Coronary artery (tissue), 2 donors: ENCODE results near the gene TGFB1.
A peak's percentile ranks its signal among the peaks of the same experiment; 100 is the strongest.
"Not testable (repeated sequence)": the region's sequence is repeated elsewhere in the genome, so short reads cannot be mapped to it uniquely, and the experiment has no call there.

Source experiments
- DNase-seq: peaks from one replicate; pipeline ENCODE4 v3.0.0-alpha.2; 2017; ENCODE audit warnings: low spot score
- H3K27ac ChIP-seq, 2 donors: fragments of 200-600 bp; sonication (generic); one replicate each; pipeline ENCODE4 v1.5.1; 2016 to 2019
- H3K4me3 ChIP-seq: fragments of 200-600 bp; sonication (generic); 2 replicates; pipeline ENCODE4 v1.5.1; 2016; ENCODE audit warnings: mild to moderate bottlenecking, moderate library complexity
- TF ChIP-seq, protein P1 (sequence below): fragments of 200-600 bp; sonication (generic); IDR thresholded peaks from one replicate; pipeline ENCODE4 v1.5.1; 2019; ENCODE audit warnings: antibody characterized with exemption

The TGFB1 gene

DNA sequence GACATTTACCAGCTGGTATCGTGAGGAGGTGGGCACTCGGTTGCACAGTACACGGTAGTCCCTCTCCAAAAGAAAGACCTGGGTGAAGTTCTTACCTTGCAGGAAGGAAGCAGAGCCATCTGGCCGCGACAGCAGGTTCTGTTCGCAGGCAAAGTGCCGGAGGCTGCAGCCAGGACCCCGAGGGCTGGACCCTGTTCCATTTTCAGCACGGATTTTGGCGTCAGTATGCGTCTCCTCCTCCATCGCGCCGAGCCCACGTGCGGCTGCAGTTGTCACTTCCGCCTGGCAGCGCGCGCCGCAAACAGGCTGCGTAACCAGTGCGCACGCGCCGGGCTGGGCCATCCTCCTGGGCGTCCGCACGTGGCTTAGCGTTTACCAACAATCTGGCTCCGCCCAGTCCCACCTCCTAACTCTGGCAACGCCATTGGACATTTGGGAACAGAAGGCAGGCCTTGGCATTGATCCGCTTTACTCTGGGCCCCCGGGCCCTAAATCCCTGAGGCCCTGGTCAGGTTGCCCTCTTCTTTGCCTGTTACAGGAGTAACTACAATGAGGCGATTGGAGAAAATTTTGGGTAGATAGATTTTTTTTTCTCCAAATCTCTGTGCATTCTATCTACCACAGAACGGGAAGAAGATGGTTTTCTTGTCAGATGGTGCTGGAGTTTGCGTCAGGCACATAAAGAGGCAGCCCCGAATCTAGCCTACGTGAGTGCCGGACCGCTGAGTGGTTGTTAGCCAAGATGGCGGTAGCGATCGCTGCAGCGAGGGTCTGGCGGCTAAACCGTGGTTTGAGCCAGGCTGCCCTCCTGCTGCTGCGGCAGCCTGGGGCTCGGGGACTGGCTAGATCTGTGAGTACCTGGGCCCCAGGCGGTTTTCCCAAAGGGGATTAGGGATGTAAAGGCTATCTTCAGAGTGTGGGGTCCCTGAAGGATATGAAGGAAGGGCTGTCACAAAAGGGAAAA is 43.6 kb upstream of the TGFB1 start, which contains the start of the genes BCKDHA and EXOSC5:
TSS of gene BCKDHA (plus strand) at position 733 of the 964 bp plus-strand sequence. CDS start at position 743, 10 bp downstream.
TSS of gene EXOSC5 (minus strand) at position 274 of the 964 bp plus-strand sequence. CDS start at position 243, 31 bp downstream.
- peak within 1 kb of the TSS; percentile 79 for H3K4me3 ChIP-seq
- peak within 1 kb of the TSS; percentile 72 to 80 for H3K27ac ChIP-seq
- peak; percentile 99 for DNase-seq
- TF ChIP-seq, protein P1, sequence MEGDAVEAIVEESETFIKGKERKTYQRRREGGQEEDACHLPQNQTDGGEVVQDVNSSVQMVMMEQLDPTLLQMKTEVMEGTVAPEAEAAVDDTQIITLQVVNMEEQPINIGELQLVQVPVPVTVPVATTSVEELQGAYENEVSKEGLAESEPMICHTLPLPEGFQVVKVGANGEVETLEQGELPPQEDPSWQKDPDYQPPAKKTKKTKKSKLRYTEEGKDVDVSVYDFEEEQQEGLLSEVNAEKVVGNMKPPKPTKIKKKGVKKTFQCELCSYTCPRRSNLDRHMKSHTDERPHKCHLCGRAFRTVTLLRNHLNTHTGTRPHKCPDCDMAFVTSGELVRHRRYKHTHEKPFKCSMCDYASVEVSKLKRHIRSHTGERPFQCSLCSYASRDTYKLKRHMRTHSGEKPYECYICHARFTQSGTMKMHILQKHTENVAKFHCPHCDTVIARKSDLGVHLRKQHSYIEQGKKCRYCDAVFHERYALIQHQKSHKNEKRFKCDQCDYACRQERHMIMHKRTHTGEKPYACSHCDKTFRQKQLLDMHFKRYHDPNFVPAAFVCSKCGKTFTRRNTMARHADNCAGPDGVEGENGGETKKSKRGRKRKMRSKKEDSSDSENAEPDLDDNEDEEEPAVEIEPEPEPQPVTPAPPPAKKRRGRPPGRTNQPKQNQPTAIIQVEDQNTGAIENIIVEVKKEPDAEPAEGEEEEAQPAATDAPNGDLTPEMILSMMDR, result no peak

DNA sequence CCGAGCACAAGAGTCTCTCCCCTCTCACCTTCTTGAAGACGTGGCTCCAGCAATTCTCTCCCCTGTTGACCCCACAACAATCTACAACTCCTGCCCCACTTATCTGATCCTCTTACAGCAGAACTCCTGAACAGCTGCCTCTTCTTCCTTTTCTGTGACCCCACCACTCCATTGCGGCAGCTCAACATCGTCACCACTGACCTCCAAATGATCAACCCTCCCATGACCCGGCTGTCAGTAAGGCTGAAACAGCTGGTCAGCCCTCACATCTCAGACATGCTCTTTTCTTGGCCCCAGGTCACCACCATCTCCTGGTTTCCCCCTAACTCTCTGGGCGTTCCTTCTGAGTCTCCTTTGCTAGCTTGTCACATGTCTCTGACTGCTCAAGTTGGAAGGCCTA is 41.6 kb upstream of the TGFB1 start:
- no peak overlapping the region for H3K27ac ChIP-seq
- no peak overlapping the region for H3K4me3 ChIP-seq
- TF ChIP-seq, protein P1, result no peak
- DNase-seq, result no peak

DNA sequence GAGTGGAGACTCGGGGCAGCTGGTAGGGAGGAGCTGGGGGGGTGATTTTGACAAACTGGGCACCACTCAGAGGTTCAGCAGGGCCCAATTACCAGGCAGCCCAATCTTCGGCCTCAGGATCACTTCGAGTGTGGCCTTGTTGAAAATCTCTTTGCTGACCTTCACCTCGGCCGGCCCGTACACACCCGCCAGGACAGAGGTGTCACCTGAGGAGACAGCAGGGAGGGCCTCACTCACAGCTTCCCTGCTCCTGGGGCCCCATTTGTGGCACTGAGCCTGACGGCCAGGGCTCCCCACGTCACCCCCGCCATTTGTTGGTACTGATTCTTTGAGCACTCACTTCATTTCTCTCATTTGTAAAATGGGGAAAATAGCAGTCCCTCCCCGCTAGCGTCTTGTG is 39.1 kb upstream of the TGFB1 start:
- DNase-seq, result no peak
- Histone ChIP-seq H3K27ac (no peak overlapping the region), H3K4me3 (no peak overlapping the region)
- TF ChIP-seq, protein P1, result no peak

DNA sequence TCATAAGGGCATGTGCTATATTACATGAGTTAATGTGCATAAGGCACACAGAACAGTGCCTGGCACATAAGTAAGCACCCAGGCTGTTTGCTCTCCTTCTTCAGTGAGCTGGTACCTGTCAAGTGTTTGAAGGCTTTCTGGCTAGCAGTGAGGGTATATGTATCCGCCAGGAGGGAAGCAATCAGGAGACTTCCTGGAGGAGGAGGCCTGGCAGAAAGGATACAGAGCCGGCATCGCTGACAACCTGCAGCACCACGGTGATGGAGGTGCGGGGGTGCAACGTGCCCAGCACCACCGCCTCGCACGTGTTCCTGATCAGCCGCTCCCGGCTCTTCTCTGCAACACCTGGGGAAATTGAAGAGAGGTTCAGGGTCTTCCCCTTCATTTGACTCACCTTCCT is 37.9 kb upstream of the TGFB1 start:
- TF ChIP-seq, protein P1, result no peak
- no peak for DNase-seq
- Histone ChIP-seq H3K4me3 (no peak overlapping the region), H3K27ac (no peak overlapping the region)

DNA sequence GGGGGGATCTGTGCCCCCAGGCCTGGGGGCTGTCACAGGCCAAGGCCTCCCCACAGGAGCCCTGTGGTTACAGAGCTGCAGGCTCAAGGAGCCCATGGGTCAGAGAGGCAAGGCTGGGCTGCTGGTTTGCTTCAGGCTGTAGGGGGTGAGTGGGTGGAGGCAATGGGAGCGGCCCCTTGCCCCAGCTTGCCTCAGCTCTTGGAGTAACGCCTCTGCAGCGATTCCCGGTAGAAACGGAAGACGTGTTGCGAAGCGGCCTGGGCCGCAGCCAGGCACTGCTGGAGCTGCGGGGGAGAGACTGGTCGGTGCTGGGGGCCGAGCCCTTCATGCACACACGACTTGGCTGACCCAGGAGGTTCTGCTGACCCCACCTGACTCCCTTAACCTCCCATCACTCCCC is 32.7 kb upstream of the TGFB1 start:
- TF ChIP-seq, protein P1, result no peak
- DNase-seq, result no peak
- H3K27ac ChIP-seq, result no peak overlapping the region
- H3K4me3 ChIP-seq, result no peak overlapping the region

DNA sequence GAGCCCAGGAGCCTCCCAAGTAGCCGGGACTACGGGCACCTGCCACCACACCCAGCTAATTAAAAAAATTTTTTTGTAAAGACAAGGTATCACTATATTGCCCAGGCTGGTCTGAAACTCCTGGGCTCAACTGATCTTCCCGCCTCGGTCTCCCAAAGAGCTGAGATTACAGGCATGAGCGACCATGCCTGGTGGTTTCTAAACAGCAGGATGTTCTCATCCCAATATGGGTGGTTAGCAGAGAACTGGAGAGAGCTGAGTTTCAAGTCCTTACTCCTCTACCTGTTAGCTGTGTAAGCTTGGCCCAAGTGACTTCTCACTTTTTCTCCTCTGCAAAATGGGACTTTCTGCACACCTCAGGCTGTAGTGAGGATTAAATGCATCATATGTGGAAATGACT is 30.6 kb upstream of the TGFB1 start:
- TF ChIP-seq, protein P1, result no peak
- no peak for DNase-seq
- no peak overlapping the region for H3K4me3 ChIP-seq
- H3K27ac ChIP-seq, result no peak overlapping the region

DNA sequence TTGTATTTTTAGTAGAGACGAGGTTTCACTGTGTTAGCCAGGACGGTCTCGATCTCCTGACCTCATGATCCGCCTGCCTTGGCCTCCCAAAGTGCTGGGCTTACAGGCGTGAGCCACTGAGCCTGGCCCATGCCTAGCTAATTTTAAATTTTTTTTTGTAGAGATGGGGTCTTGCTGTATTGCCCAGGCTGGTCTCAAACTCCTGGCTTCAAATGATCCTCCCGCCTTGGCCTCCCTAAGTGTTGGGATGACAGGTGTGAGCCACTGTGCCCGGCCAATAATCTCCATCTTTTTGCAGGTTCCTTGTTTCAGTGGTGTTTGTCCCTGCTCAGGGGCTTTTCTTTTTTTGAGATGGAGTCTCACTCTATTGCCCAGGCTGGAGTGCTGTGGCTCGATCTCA is 27.8 kb upstream of the TGFB1 start:
- H3K4me3 ChIP-seq, DNase-seq, H3K27ac ChIP-seq: not testable (repeated sequence)
